Fibroblast of lung (primary cell): ENCODE results near the gene GAS2L2. TPM values are rescaled to one million over a fixed set of nuclear protein-coding genes. Genes with fewer than 3 reads are reported as not detected.

ENCODE experiments used
- DNase-seq, 2 donors: peaks; one replicate each; pipeline versions ENCODE4 v3.0.0 to v3.0.0-alpha.2; 2010; ENCODE audit warnings: low read depth in 2 of 2
- H2AFZ ChIP-seq: 2 replicates; pipeline ENCODE4 v1.5.1; 2012; ENCODE audit warnings: low read length, control low read depth, inconsistent platforms
- H3K27ac ChIP-seq: 2 replicates; pipeline ENCODE4 v1.5.1; 2011; ENCODE audit warnings: low read length, control low read depth; ENCODE audit not compliant: insufficient read depth
- H3K27me3 ChIP-seq: 2 replicates; pipeline ENCODE4 v1.5.1; 2011; ENCODE audit warnings: mild to moderate bottlenecking, low read length; ENCODE audit not compliant: control insufficient read depth, insufficient read depth
- H3K36me3 ChIP-seq: 2 replicates; pipeline ENCODE4 v1.5.1; 2011; ENCODE audit warnings: low read length; ENCODE audit not compliant: control insufficient read depth, insufficient read depth
- H3K4me1 ChIP-seq: 2 replicates; pipeline ENCODE4 v1.5.1; 2011; ENCODE audit warnings: low read length; ENCODE audit not compliant: control insufficient read depth, insufficient read depth; ENCODE audit errors: extremely low read depth
- H3K4me2 ChIP-seq: 2 replicates; pipeline ENCODE4 v1.5.1; 2011; ENCODE audit warnings: low read length, control low read depth; ENCODE audit not compliant: insufficient read depth; ENCODE audit errors: extremely low read depth
- H3K4me3 ChIP-seq, 4 experiments: fragments of 200-600 bp in 1 of 4; sonication (generic) in 1 of 4; replicated peaks in 1 of 4; 2 replicates each; pipeline ENCODE4 v1.5.1; 2011 to 2016; ENCODE audit warnings: low read length in 4 of 4, low read depth in 3 of 4, mild to moderate bottlenecking in 3 of 4, control low read depth in 2 of 4, inconsistent platforms in 1 of 4, mixed read lengths in 1 of 4; ENCODE audit not compliant: insufficient read depth in 1 of 4; ENCODE audit errors: control extremely low read depth in 1 of 4
- H3K79me2 ChIP-seq: 2 replicates; pipeline ENCODE4 v1.5.1; 2012; ENCODE audit warnings: mild to moderate bottlenecking, low read length, inconsistent platforms; ENCODE audit not compliant: control insufficient read depth, insufficient read depth
- H3K9ac ChIP-seq: 2 replicates; pipeline ENCODE4 v1.5.1; 2011; ENCODE audit warnings: mild to moderate bottlenecking, low read length, control low read depth; ENCODE audit not compliant: insufficient read depth
- H3K9me3 ChIP-seq: 2 replicates; pipeline ENCODE4 v1.5.1; 2012; ENCODE audit warnings: low read depth, low read length; ENCODE audit not compliant: control insufficient read depth, insufficient read depth
- H4K20me1 ChIP-seq: 2 replicates; pipeline ENCODE4 v1.5.1; 2011; ENCODE audit warnings: low read length; ENCODE audit not compliant: control insufficient read depth, insufficient read depth; ENCODE audit errors: extremely low read depth
- EZH2 ChIP-seq: IDR thresholded peaks from 2 replicates; pipeline ENCODE4 v1.5.1; 2012; ENCODE audit warnings: low read length, control low read depth, mild to moderate bottlenecking; ENCODE audit errors: missing control alignments
- polyA plus RNA-seq, 2 donors: library from polyadenylated mRNA; depleted of rRNA in 1 of 2; stranded (reverse) in 1 of 2; unstranded in 1 of 2; fragments of >200 nt; gene quantifications; 2 replicates each; pipeline ENCODE4 v1.2.1, GENCODE V29; 2011 to 2012; ENCODE audit warnings: missing spikeins in 1 of 2
- total RNA-seq: library from RNA; depleted of rRNA; stranded (reverse); fragments of >200 nt; gene quantifications from 2 replicates; pipeline ENCODE4 v1.2.1, GENCODE V29; 2014
- TF ChIP-seq, protein P1 (sequence below), 2 donors: IDR thresholded peaks in 1 of 2; conservative IDR thresholded peaks in 1 of 2; 1 replicate in 1 of 2; 2 replicates in 1 of 2; pipeline ENCODE4 v1.5.1; 2011 to 2012; ENCODE audit warnings: low read length in 2 of 2, control low read depth in 1 of 2, inconsistent platforms in 1 of 2, low read depth in 1 of 2, mild to moderate bottlenecking in 1 of 2

Gene GAS2L2
- total and polyA plus RNA-seq, 2 donors (not counting 1 experiment from before 2014, with no cell fraction given) = not detected

DNA sequence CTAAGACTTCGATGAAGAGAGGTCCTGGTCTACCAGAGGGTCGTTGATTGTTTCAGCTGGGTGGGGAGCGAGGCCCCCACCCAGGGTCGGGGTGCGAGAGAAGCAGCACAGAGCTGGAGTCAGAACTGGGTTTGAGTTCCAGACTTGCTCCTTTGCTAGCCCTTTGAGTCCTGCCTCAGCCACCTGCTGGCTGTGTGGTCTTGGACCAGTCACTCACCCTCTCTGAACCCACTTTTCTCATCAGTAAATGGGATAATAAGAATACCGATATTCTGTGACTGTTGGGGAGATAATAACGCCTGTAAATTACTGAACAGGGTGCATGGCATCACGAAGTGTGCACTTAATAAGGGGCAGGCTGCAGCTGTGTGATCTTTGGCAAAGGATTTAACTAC lies 42.8 kb upstream of the GAS2L2 start:
- Histone ChIP-seq H2AFZ (no peak overlapping the region), H4K20me1 (no peaks in the 10 kb centered on the region), H3K9ac (no peak overlapping the region), H3K4me3 (peak overlapping the region in 2 of 4 experiments; percentile 50 to 56), H3K27me3 (peaks cover 69% of the 10 kb centered on the region), H3K36me3 (no peaks in the 10 kb centered on the region), H3K4me2 (peak overlapping the region; percentile 86), H3K4me1 (no peaks in the 10 kb centered on the region), H3K27ac (no peak overlapping the region), H3K79me2 (no peaks in the 10 kb centered on the region), H3K9me3 (no peaks in the 10 kb centered on the region)
- no peak for DNase-seq
- TF ChIP-seq EZH2 = peak; percentile 53
- TF ChIP-seq, protein P1, sequence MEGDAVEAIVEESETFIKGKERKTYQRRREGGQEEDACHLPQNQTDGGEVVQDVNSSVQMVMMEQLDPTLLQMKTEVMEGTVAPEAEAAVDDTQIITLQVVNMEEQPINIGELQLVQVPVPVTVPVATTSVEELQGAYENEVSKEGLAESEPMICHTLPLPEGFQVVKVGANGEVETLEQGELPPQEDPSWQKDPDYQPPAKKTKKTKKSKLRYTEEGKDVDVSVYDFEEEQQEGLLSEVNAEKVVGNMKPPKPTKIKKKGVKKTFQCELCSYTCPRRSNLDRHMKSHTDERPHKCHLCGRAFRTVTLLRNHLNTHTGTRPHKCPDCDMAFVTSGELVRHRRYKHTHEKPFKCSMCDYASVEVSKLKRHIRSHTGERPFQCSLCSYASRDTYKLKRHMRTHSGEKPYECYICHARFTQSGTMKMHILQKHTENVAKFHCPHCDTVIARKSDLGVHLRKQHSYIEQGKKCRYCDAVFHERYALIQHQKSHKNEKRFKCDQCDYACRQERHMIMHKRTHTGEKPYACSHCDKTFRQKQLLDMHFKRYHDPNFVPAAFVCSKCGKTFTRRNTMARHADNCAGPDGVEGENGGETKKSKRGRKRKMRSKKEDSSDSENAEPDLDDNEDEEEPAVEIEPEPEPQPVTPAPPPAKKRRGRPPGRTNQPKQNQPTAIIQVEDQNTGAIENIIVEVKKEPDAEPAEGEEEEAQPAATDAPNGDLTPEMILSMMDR (conservative IDR thresholded peaks at IDR 0.05 in 1 of 2, IDR thresholded peaks at IDR 0.05 in 1 of 2; ENCODE audit: low read depth in 1 of 2, low read length in 2 of 2) = no peak

DNA sequence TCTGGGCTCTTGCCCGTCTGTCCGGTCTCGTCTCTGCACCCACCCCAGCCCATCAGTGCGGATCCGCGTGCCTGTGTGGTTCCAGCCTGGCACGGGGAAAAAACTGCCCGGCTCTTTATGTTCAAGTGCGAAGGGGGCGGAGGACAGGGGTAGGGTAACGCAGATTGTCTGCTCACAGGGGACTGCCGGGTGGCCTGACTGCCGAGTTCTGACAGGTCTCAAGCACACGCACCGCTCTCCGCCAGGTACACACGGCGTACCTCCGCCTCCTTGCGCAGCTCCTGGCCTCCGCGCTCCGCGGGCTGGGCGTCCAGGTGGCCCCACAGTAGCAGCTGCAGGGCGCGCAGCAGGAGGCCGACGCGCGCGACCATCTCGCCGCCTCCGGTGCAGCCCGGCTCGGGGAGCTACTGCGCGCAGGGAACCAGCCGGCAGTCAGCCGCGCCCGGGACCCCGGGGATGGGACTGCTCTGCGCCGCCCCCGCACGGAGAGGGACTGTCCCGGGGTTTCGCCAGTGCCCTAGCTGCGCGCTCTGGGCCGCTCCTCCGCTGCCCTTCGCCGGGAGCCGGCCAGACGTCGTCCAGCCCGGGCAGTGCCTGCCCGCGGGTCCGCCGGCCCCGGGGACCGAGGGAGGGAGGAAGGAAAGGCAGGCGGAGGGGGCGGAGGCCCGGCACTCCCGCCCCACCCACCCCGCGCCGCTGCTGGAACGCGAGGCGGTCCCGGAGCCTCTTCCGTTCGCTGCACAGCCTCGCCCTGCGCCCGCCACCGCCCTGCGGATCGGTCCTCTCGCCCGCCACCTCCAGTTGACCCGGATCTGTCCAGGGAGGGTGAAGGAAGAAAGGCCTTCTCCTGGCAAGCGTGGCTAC lies 42.2 kb upstream of the GAS2L2 start, which contains the start of gene MMP28:
Gene MMP28, minus strand, starts transcription at position 635 of the 864 bp plus-strand sequence. Its CDS starts 264 bp downstream, at position 371.
- Histone ChIP-seq H4K20me1 (no peaks in the 10 kb centered on the region), H3K4me3 (peak within 1 kb of the TSS; percentile 31 to 62 (median 47)), H3K79me2 (no peaks in the 10 kb centered on the region), H3K9ac (no peak within 1 kb of the TSS), H3K27ac (no peak within 1 kb of the TSS), H3K4me2 (peak within 1 kb of the TSS; percentile 86), H3K36me3 (no peaks in the 10 kb centered on the region), H3K9me3 (no peaks in the 10 kb centered on the region), H2AFZ (peak within 1 kb of the TSS; percentile 21), H3K4me1 (no peaks in the 10 kb centered on the region), H3K27me3 (peaks cover 66% of the 10 kb centered on the region)
- peak in 1 of 2 donors; percentile 28 for DNase-seq
- TF ChIP-seq, protein P1 (conservative IDR thresholded peaks at IDR 0.05 in 1 of 2, IDR thresholded peaks at IDR 0.05 in 1 of 2; ENCODE audit: low read depth in 1 of 2, low read length in 2 of 2) = no peak
- peak; percentile 69 for TF ChIP-seq EZH2

DNA sequence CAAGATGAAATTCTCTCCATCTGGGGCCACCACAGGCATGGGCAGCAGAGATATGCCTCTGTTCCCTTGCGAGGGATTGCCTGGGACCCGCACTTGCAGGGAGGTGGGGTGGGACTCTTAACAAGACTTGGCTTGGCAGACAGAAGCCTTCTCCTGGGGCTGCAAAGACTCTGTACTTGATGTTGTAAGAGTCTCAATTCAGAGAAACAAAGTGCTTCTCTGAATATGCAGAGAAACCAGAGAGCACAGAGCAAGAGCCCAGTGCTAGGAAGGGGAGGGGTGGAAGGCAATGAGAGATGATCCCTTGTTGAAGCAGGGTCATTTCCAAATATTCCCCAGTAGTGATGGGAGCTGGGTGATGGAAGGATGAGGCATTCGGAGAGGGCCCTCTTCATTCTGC lies 40.2 kb upstream of the GAS2L2 start:
- Histone ChIP-seq H3K27me3 (peaks cover 55% of the 10 kb centered on the region), H3K27ac (no peak overlapping the region), H3K36me3 (no peaks in the 10 kb centered on the region), H3K4me2 (no peak overlapping the region), H3K4me3 (no peak overlapping the region), H3K9me3 (no peaks in the 10 kb centered on the region), H3K9ac (no peak overlapping the region), H2AFZ (no peak overlapping the region), H4K20me1 (no peaks in the 10 kb centered on the region), H3K79me2 (no peaks in the 10 kb centered on the region), H3K4me1 (peaks cover 7% of the 10 kb centered on the region)
- TF ChIP-seq, protein P1 (conservative IDR thresholded peaks at IDR 0.05 in 1 of 2, IDR thresholded peaks at IDR 0.05 in 1 of 2; ENCODE audit: low read depth in 1 of 2, low read length in 2 of 2) = no peak
- TF ChIP-seq EZH2 = no peak
- no peak for DNase-seq
